GM18951 (cell line): Measurements from ENCODE around the gene GRID2.

Experiments
- POLR2A ChIP-seq: IDR thresholded peaks from 4 replicates; pipeline ENCODE4 v1.6.1; 2011; ENCODE audit warnings: mild to moderate bottlenecking; ENCODE audit not compliant: insufficient read length, insufficient read depth; ENCODE audit errors: extremely low read depth
- in situ Hi-C: fragments of 300-500 bp; cut with MboI; formaldehyde crosslinking; loops from one replicate; pipeline ENCODE4 v1.12.0; 2022; ENCODE audit warnings: low sequenced_read_pairs, mixed read lengths, inconsistent platforms; ENCODE audit not compliant: unreplicated experiment

The GRID2 gene

DNA sequence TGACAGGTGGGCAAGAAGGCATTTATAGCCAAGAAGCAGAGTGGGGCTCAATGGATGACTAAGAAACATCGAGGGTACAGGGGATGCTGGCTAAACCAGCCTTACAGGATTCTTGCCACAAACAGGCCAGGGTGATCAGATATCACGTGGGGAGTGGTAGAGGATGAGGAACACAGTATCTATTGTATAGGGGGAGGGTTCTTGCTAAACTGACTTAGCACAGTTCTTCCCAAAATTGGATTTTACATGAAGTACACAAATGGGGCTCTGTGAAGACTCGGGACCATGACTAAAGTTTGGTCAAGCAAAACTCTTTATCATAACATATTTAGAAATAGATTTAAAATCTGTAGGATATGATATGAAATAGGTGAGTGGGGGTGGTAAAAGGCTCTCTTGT is 1380.8 kb downstream of the GRID2 start:
- in situ Hi-C loops: no loop called here
- no peak for TF ChIP-seq POLR2A

- TF ChIP-seq POLR2A: no peak
- in situ Hi-C loops: no loop called here
Observed at GRCh38 chr4:93687304-93687703, 1383.5 kb downstream of the GRID2 start.

- in situ Hi-C loops: no loop called here
- no peak for TF ChIP-seq POLR2A
Observed at GRCh38 chr4:93688978-93689377, 1385.2 kb downstream of the GRID2 start.

DNA sequence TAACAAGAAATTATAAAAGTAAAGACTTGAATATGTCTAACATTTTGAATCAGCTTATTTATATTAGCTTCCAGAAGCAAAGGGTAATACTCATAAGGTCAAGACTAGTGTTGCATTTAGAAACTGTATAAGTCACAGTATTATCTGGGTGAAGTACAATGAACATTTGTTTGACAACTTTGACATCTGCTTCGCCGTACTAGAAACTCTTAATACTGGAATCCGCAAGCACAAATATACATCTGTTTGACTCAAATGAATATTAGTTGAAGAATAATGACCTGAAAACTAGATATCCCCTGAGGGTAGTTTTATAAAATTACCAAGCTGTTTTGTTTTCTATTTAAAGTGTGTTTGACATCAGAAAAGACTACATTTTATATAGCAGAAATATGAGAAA is 1389.4 kb downstream of the GRID2 start:
- in situ Hi-C loops: no loop called here
- TF ChIP-seq POLR2A: no peak

GRCh38 chr4:93698686-93699085 is 1394.9 kb downstream of the GRID2 start:
- TF ChIP-seq POLR2A: no peak
- in situ Hi-C loops: no loop called here

- no peak for TF ChIP-seq POLR2A
- in situ Hi-C loops: no loop called here
Observed at GRCh38 chr4:93700571-93700970, 1396.8 kb downstream of the GRID2 start.

GRCh38 chr4:93710101-93710846 is 1406.5 kb downstream of the GRID2 start:
- in situ Hi-C loops: no loop called here
- no peak for TF ChIP-seq POLR2A

- TF ChIP-seq POLR2A: no peak
- in situ Hi-C loops: no loop called here
Observed at GRCh38 chr4:93710847-93711430, 1407.2 kb downstream of the GRID2 start.

DNA sequence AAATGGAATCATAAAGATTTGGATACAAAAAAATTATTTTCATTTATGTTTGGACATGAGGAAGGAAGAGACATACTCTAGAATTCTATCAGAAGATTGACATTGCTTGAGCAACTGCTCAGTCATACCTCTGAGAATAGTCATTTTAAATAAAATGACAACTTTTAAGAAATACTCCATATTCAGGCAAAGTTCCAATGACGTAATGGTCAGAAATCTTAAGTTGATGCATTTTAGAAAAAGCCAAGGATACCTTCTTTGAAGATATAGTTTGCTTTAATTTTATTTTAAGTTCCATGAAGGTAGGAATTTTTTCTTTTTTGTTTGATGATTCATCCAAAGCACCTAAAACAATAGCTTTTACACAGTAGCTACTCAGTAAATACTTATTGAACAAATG is 1414.5 kb downstream of the GRID2 start:
- TF ChIP-seq POLR2A: no peak
- in situ Hi-C loops: no loop called here

GRCh38 chr4:93719552-93719951 is 1415.8 kb downstream of the GRID2 start:
- TF ChIP-seq POLR2A: no peak
- in situ Hi-C loops: no loop called here

DNA sequence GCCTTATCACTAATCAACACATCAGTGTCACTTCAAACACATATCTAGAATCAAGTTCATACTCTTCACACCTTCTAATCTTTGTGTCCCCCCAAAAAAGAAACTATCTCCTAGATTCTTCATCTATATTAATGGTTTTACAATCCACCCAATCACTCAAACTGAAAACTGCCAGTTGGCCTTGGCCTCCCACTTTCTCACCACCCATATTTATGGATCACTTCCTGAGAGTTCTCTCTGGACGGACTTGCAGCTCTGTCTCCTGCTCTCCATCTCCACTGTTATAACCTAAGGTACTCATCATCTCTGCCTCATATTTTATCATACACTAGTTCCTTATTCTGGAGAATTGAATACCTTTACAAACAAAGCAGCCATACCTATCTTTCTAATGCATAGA is 1418.7 kb downstream of the GRID2 start:
- in situ Hi-C loops: no loop called here
- no peak for TF ChIP-seq POLR2A

DNA sequence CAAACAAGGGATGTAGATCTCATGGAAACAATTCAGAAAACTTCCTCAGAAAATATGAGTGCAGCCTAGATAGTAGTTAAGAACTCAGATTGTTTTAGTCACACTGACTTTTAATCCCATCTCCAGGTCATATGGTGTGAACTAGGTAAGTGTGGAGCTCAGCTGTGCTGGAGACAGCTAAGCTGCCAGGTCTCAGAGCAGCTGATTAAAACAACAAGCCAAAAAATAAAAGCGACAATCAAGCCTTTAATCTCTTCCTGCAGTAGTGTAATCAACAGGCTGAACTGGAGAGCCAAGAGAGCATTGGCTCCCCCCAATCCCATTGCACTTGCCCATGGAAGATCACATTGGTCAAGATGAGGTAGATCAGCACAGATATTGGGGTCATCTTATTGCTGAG is 1426.5 kb downstream of the GRID2 start:
- no peak for TF ChIP-seq POLR2A
- in situ Hi-C loops: no loop called here

DNA sequence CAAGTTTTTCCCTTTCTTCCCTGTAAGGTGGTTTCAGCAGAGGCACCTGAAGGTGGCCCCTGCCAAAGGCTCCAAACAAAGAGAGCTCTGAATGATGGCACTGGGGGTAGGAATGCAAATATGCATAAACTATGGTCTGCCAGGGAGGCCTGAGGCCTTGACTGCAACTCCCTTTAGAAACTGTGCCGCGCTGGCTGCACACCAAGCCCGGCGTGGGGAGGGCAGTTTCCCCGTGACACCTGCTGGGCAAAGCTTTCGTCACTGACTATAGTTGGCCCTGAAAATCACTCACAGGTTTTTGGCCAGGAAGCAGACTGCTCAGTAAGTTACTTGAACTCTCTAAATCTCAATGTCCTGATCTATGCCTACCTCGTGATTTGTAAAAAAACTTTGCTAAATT is 1427.0 kb downstream of the GRID2 start:
- TF ChIP-seq POLR2A: no peak
- in situ Hi-C loops: no loop called here

DNA sequence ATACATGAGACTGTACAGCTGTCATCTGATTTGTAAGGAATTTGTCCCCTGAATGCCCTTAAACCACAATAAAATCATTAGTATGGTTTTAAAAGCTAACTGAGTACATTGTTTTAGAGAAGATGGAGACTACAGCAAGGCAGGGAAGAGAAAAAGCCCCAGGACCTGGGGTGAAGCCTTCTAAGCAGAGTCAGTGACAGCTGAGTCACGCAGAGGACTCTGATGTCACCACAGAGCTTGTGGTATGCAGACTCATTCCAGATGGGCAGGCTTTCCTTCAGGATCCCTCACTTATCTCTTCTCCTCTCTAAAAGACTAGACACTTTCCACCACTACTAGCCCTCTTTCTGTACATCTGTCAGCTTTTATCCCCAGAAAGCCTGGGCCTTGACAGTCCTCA is 1427.7 kb downstream of the GRID2 start:
- no peak for TF ChIP-seq POLR2A
- in situ Hi-C loops: no loop called here

DNA sequence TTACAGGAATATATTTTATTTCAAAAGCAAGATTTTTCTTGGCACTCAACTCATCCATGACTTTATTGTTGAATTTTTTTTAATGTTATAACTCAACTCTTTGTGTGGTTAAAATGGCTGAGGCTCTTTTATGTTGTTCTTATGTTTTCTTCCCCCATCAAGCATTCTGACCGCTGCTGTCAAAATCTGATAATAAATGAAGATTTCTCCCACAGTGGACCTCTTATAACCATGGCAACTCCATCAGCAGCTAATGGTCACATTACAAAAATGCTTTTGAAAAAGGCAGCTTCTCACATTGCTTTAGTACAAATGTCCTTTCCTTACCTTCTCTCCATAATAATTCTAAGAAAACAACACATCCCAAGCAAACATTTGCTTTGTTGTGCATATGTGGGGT is 1428.7 kb downstream of the GRID2 start:
- in situ Hi-C loops: no loop called here
- no peak for TF ChIP-seq POLR2A

DNA sequence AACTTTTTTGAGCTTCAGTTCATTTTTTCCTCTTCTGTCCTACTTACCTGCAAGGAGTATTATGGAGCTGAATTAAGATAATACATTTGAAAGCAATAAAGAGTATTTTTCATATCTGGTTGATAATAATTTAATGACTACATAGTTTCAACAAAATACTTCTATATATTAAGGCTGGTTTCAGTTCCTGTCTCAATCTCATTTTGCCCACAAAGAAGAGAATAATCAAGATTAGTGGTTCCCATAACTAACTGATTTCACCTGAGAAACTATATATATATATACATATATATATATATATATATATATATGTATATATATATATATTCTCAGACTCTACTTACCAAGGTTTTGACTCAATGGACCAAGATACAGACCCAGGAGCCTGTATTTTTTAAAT is 1437.1 kb downstream of the GRID2 start:
- TF ChIP-seq POLR2A: no peak
- in situ Hi-C loops: no loop called here
